GM06990 (cell line): ENCODE measurements around the gene ANKRD33B.

Experiments used
- DNase-seq: peaks from one replicate; pipeline ENCODE4 v3.0.0-alpha.2; 2011; ENCODE audit not compliant: insufficient read length; ENCODE audit errors: extremely low read depth
- H3K27me3 ChIP-seq: replicated peaks from 2 replicates; pipeline ENCODE4 v1.6.0; 2011; ENCODE audit warnings: low read length; ENCODE audit not compliant: control insufficient read depth, insufficient read depth
- H3K36me3 ChIP-seq: 2 replicates; pipeline ENCODE4 v1.5.1; 2011; ENCODE audit warnings: low read length; ENCODE audit not compliant: control insufficient read depth, insufficient read depth
- H3K4me3 ChIP-seq: replicated peaks from 2 replicates; pipeline ENCODE4 v1.5.1; 2011; ENCODE audit warnings: low read depth, mild to moderate bottlenecking, control low read depth, low read length
- CTCF ChIP-seq: IDR thresholded peaks from 2 replicates; pipeline ENCODE4 v1.5.1; 2011; ENCODE audit warnings: low read length, control low read depth, mild to moderate bottlenecking, inconsistent platforms; ENCODE audit not compliant: insufficient read depth, poor library complexity, severe bottlenecking

Gene ANKRD33B

GRCh38 chr5:10599113-10599512, 35.2 kb downstream of the ANKRD33B start:
- TF ChIP-seq CTCF: no peak
- Histone ChIP-seq H3K36me3 (no peaks in the 10 kb centered on the region), H3K4me3 (no peak overlapping the region), H3K27me3 (no peaks in the 10 kb centered on the region)
- DNase-seq: no peak

- H3K36me3 ChIP-seq: no peaks in the 10 kb centered on the region
- H3K27me3 ChIP-seq: no peaks in the 10 kb centered on the region
- no peak for DNase-seq
- no peak for TF ChIP-seq CTCF
- no peak overlapping the region for H3K4me3 ChIP-seq
These were observed 36.0 kb downstream of the ANKRD33B start for GRCh38 chr5:10599862-10600284.

- peak overlapping the region; percentile 37; the same call in 1 of the 2 replicates for H3K4me3 ChIP-seq
- no peaks in the 10 kb centered on the region for H3K36me3 ChIP-seq
- peak; percentile 56 for DNase-seq
- H3K27me3 ChIP-seq: no peaks in the 10 kb centered on the region
- no peak for TF ChIP-seq CTCF
These were observed 36.9 kb downstream of the ANKRD33B start for GRCh38 chr5:10600626-10601245.

GRCh38 chr5:10601246-10602030, 37.6 kb downstream of the ANKRD33B start:
- no peak for TF ChIP-seq CTCF
- H3K27me3 ChIP-seq: no peaks in the 10 kb centered on the region
- DNase-seq: peak; percentile 72
- H3K4me3 ChIP-seq: peak overlapping the region; percentile 37; the same call in 1 of the 2 replicates
- no peaks in the 10 kb centered on the region for H3K36me3 ChIP-seq

- DNase-seq: no peak
- no peaks in the 10 kb centered on the region for H3K27me3 ChIP-seq
- no peak for TF ChIP-seq CTCF
- H3K36me3 ChIP-seq: no peaks in the 10 kb centered on the region
- no peak overlapping the region for H3K4me3 ChIP-seq
These were observed 38.3 kb downstream of the ANKRD33B start for GRCh38 chr5:10602031-10602806.
